Colonic mucosa (tissue), 4 donors: ENCODE results near the gene TBC1D5. TPM values are rescaled to one million over a fixed set of nuclear protein-coding genes. Genes with fewer than 3 reads are reported as not detected.

ENCODE experiments used
- DNase-seq: peaks from one replicate; pipeline ENCODE4 v3.0.0-alpha.2; 2020
- H3K27ac ChIP-seq: fragments of 200-600 bp; one replicate; pipeline ENCODE4 v1.8.0; 2021
- H3K27me3 ChIP-seq: fragments of 200-600 bp; one replicate; pipeline ENCODE4 v1.8.0; 2021
- H3K36me3 ChIP-seq: fragments of 200-600 bp; one replicate; pipeline ENCODE4 v1.8.0; 2021
- H3K4me1 ChIP-seq: fragments of 200-600 bp; one replicate; pipeline ENCODE4 v1.8.0; 2021; ENCODE audit warnings: mild to moderate bottlenecking
- H3K4me3 ChIP-seq: fragments of 200-600 bp; one replicate; pipeline ENCODE4 v1.8.0; 2021
- H3K9ac ChIP-seq, 2 donors: one replicate each; pipeline ENCODE4 v1.7.0; 2013; ENCODE audit warnings: control low read depth in 2 of 2, low read depth in 2 of 2, low read length in 2 of 2
- H3K9me3 ChIP-seq: fragments of 200-600 bp; one replicate; pipeline ENCODE4 v1.8.0; 2021
- intact Hi-C: fragments of 100-400 bp; cut with DNase I; formaldehyde crosslinking; loops from one replicate; pipeline ENCODE4 v1.14.1; 2022
- total RNA-seq, 2 donors: library from RNA; stranded (reverse); fragmentation: NEBNext Ultra II Directional in 1 of 2; extraction: Animal tissue kit (Norgen Biotek cat#: 25700) in 1 of 2; gene quantifications; one replicate each; pipeline ENCODE4 v1.2.1, GENCODE V29; 2021
- TF ChIP-seq, protein P1 (sequence below): fragments of 200-600 bp; IDR thresholded peaks from one replicate; pipeline ENCODE4 v1.8.0; 2022; ENCODE audit warnings: antibody characterized with exemption, mild to moderate bottlenecking
- donor health status: healthy.
- donor health status: DM: no; HTN: no; CAD: no.
- donor health status: DM: no; HTN: no; CAD: no.

Gene TBC1D5
- total RNA-seq, 2 donors from 2014 or later, result 29.9 to 31.2 TPM

- no peak for DNase-seq
- TF ChIP-seq, protein P1, sequence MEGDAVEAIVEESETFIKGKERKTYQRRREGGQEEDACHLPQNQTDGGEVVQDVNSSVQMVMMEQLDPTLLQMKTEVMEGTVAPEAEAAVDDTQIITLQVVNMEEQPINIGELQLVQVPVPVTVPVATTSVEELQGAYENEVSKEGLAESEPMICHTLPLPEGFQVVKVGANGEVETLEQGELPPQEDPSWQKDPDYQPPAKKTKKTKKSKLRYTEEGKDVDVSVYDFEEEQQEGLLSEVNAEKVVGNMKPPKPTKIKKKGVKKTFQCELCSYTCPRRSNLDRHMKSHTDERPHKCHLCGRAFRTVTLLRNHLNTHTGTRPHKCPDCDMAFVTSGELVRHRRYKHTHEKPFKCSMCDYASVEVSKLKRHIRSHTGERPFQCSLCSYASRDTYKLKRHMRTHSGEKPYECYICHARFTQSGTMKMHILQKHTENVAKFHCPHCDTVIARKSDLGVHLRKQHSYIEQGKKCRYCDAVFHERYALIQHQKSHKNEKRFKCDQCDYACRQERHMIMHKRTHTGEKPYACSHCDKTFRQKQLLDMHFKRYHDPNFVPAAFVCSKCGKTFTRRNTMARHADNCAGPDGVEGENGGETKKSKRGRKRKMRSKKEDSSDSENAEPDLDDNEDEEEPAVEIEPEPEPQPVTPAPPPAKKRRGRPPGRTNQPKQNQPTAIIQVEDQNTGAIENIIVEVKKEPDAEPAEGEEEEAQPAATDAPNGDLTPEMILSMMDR, result no peak
These were observed 23.5 kb upstream of the TBC1D5 start for GRCh38 chr3:17765819-17766472.

DNA sequence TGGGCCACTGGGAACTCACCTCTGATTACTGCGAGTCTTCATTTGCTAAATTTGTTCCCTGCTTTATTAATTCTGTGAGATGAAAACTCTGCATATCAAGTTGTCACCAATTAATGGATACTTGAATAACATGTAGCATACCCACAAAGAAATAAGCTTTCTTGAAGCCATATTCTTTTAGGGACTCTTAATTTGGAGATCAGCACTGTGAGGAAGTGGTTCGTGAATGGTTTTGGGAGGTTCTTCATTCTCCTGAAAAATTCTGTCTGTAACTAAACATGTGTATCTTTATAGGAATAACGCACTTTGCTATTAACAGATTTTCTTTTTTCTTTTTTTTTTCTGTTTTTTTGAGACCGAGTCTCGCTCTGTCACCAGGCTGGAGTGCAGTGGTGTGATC, 19.1 kb upstream of the TBC1D5 start:
- DNase-seq, result no peak
- H3K9me3 ChIP-seq, result no peaks in the 10 kb centered on the region
- H3K4me1 ChIP-seq, result no peaks in the 10 kb centered on the region
- H3K27ac ChIP-seq, result no peak overlapping the region
- no peak overlapping the region for H3K4me3 ChIP-seq
- no peak overlapping the region for H3K9ac ChIP-seq
- no peaks in the 10 kb centered on the region for H3K36me3 ChIP-seq
- TF ChIP-seq, protein P1, result no peak
- no peaks in the 10 kb centered on the region for H3K27me3 ChIP-seq
- intact Hi-C loops, result no loop called here

More at GRCh38 chr3:17765819-17766472, 23.5 kb upstream of the TBC1D5 start:
- no peak overlapping the region for H3K27ac ChIP-seq
- H3K9me3 ChIP-seq, result no peaks in the 10 kb centered on the region
- intact Hi-C loops, result no loop called here
- H3K27me3 ChIP-seq, result no peaks in the 10 kb centered on the region
- H3K4me1 ChIP-seq, result no peaks in the 10 kb centered on the region
- no peaks in the 10 kb centered on the region for H3K36me3 ChIP-seq
- no peak overlapping the region for H3K4me3 ChIP-seq
- no peak overlapping the region for H3K9ac ChIP-seq

DNA sequence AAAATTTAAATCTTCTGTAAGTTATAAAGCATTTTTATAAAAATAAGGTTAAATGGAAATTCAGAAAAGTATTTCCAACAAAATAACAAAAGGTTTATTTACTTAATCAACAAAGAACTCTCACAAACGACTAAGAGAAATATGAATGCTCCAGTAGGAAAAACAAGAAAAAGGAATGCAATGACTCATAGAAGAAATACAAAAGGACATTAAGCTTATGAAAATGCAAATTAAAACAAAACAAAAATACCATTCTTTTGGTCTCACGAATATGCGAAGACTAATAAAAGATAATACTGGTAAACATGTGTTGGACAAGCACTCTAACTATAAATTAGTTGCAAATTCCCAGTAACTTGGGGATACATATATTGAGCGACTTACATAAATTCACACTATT, 17.5 kb upstream of the TBC1D5 start:
- no peak overlapping the region for H3K27ac ChIP-seq
- no peaks in the 10 kb centered on the region for H3K27me3 ChIP-seq
- intact Hi-C loops, result no loop called here
- H3K9me3 ChIP-seq, result no peaks in the 10 kb centered on the region
- H3K4me1 ChIP-seq, result no peaks in the 10 kb centered on the region
- no peaks in the 10 kb centered on the region for H3K36me3 ChIP-seq
- no peak for DNase-seq
- TF ChIP-seq, protein P1, result no peak
- no peak overlapping the region for H3K9ac ChIP-seq
- no peak overlapping the region for H3K4me3 ChIP-seq

GRCh38 chr3:17755836-17756235, 13.4 kb upstream of the TBC1D5 start:
- Histone ChIP-seq H3K36me3 (no peaks in the 10 kb centered on the region), H3K27ac (no peak overlapping the region), H3K27me3 (no peaks in the 10 kb centered on the region), H3K9me3 (no peaks in the 10 kb centered on the region), H3K4me3 (no peak overlapping the region), H3K9ac (no peak overlapping the region), H3K4me1 (no peaks in the 10 kb centered on the region)
- TF ChIP-seq, protein P1, result no peak
- no peak for DNase-seq
- intact Hi-C loops, result no loop called here

- no peaks in the 10 kb centered on the region for H3K36me3 ChIP-seq
- no peak overlapping the region for H3K27ac ChIP-seq
- peaks cover 3% of the 10 kb centered on the region for H3K4me1 ChIP-seq
- DNase-seq, result no peak
- TF ChIP-seq, protein P1, result no peak
- no peak overlapping the region for H3K9ac ChIP-seq
- H3K4me3 ChIP-seq, result no peak overlapping the region
- no peaks in the 10 kb centered on the region for H3K27me3 ChIP-seq
- no peaks in the 10 kb centered on the region for H3K9me3 ChIP-seq
- intact Hi-C loops, result no loop called here
These were observed 11.2 kb upstream of the TBC1D5 start for GRCh38 chr3:17753632-17753992.
